ENCODE data around the gene CUX1. TPM values are rescaled to one million over a fixed set of nuclear protein-coding genes. Genes with fewer than 3 reads are reported as not detected.

The CUX1 gene
- polyA plus RNA-seq, 1 experiment, result 29.7 TPM

GRCh38 chr7:102198417-102198956 lies 381.1 kb downstream of the CUX1 start:
- H3K9me3 ChIP-seq (ENCODE audit: control insufficient read depth, insufficient read depth, low read length), result no peaks in the 10 kb centered on the region; the same call in 1 of the 2 replicates
- H3K4me3 ChIP-seq (ENCODE audit: low read depth, low read length), result no peak overlapping the region
- ChIA-PET CTCF (no interaction called here), POLR2A (interaction anchor here (0.6 kb wide), 1 partner anchor 378 kb away, joined by 5 read pairs; no protein-coding TSS in a partner anchor)
- H3K27me3 ChIP-seq (ENCODE audit: control insufficient read depth, insufficient read depth, low read length), result no peaks in the 10 kb centered on the region
- TF ChIP-seq CTCF (IDR thresholded peaks at IDR 0.05; ENCODE audit: low read depth, low read length), result no peak
- H3K27ac ChIP-seq (ENCODE audit: low read depth, low read length), result no peak overlapping the region
- DNase-seq (ENCODE audit: low read depth, low spot score), result no peak

DNA sequence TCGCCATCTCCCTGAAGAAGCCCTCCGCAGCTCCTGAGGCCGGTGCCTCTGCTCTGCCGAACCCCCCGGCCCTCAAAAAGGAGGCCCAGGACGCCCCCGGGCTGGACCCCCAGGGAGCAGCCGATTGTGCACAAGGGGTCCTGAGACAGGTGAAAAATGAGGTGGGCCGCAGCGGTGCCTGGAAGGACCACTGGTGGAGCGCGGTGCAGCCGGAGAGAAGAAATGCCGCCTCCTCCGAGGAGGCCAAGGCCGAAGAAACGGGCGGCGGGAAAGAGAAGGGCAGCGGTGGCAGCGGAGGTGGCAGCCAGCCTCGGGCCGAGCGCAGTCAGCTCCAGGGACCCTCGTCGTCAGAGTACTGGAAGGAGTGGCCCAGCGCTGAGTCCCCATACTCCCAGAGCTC lies 384.1 kb downstream of the CUX1 start:
- Histone ChIP-seq H3K4me3 (ENCODE audit: low read depth, low read length) (no peak overlapping the region), H3K27me3 (ENCODE audit: control insufficient read depth, insufficient read depth, low read length) (no peaks in the 10 kb centered on the region), H3K27ac (ENCODE audit: low read depth, low read length) (no peak overlapping the region), H3K9me3 (ENCODE audit: control insufficient read depth, insufficient read depth, low read length) (no peaks in the 10 kb centered on the region)
- ChIA-PET CTCF (no interaction called here), POLR2A (no interaction called here)
- TF ChIP-seq CTCF (IDR thresholded peaks at IDR 0.05; ENCODE audit: low read depth, low read length), result no peak
- no peak for DNase-seq (ENCODE audit: low read depth, low spot score)

DNA sequence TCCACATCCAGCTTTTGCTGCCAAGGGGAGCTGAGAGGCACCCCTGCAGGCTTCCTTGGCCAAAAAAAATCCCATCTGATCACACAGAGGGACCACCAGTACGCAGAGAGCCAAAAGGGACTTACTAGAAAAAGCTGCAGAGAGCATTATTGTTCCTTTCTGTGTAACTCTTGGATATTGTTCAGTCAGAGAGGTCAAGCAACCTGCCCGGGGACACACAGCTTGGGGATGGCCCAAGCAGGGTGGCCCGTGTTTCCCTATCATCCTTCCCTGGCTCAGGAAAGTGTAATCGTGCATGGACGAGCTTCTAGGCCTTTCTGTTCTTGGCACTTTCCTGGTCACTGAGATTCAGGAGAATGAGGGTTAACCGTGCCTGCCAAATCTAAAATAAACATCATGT lies 385.1 kb downstream of the CUX1 start:
- H3K4me3 ChIP-seq (ENCODE audit: low read depth, low read length), result no peak overlapping the region
- POLR2A ChIA-PET, result no interaction called here
- CTCF ChIA-PET, result interaction anchor here (0.5 kb wide), 1 partner anchor 486 kb away, joined by 3 read pairs; no protein-coding TSS in a partner anchor
- no peaks in the 10 kb centered on the region for H3K27me3 ChIP-seq (ENCODE audit: control insufficient read depth, insufficient read depth, low read length)
- no peak for TF ChIP-seq CTCF (IDR thresholded peaks at IDR 0.05; ENCODE audit: low read depth, low read length)
- DNase-seq (ENCODE audit: low read depth, low spot score), result no peak
- no peak overlapping the region for H3K27ac ChIP-seq (ENCODE audit: low read depth, low read length)
- H3K9me3 ChIP-seq (ENCODE audit: control insufficient read depth, insufficient read depth, low read length), result no peaks in the 10 kb centered on the region

DNA sequence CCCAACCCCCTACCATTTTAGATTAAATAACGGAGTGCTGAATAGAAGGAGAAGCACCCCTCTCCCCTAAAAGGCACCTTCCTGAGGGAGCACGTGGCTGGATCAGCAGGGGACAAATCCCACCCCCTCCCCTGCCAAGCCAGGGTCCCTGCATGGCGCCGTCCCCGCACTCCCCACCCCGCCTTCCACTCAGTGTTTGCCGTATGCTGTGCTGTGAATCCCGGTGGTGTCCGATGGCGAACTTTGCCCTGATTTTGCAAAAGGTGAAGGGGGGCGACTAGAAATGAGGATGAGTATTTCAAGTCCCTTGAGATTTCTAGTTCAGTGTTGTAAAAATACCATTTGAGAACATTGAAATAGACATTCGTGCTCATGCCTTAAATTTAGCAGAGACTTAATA lies 385.8 kb downstream of the CUX1 start:
- H3K9me3 ChIP-seq (ENCODE audit: control insufficient read depth, insufficient read depth, low read length), result no peaks in the 10 kb centered on the region
- CTCF ChIA-PET, result no interaction called here
- no peak for TF ChIP-seq CTCF (IDR thresholded peaks at IDR 0.05; ENCODE audit: low read depth, low read length)
- no peak overlapping the region for H3K27ac ChIP-seq (ENCODE audit: low read depth, low read length)
- H3K4me3 ChIP-seq (ENCODE audit: low read depth, low read length), result no peak overlapping the region
- DNase-seq (ENCODE audit: low read depth, low spot score), result no peak
- POLR2A ChIA-PET, result no interaction called here
- H3K27me3 ChIP-seq (ENCODE audit: control insufficient read depth, insufficient read depth, low read length), result no peaks in the 10 kb centered on the region

DNA sequence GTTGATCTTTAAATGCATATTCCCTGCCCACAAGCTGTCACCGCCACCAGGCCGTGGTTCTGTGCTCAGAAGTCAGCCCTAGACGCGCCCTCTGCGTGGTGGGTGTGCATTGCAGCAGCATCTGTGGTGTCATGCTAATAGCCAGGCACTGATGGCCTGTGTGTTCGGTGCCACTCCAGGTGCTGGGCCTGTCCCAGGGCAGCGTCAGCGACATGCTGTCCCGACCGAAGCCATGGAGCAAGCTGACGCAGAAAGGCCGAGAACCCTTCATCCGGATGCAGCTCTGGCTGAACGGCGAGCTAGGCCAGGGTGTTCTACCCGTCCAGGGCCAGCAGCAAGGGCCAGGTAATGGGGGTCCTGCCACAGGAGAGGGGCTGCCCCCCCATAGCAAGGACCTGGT lies 386.8 kb downstream of the CUX1 start:
- no peak for TF ChIP-seq CTCF (IDR thresholded peaks at IDR 0.05; ENCODE audit: low read depth, low read length)
- no peaks in the 10 kb centered on the region for H3K9me3 ChIP-seq (ENCODE audit: control insufficient read depth, insufficient read depth, low read length)
- no peak for DNase-seq (ENCODE audit: low read depth, low spot score)
- ChIA-PET CTCF (no interaction called here), POLR2A (no interaction called here)
- no peak overlapping the region for H3K4me3 ChIP-seq (ENCODE audit: low read depth, low read length)
- no peaks in the 10 kb centered on the region for H3K27me3 ChIP-seq (ENCODE audit: control insufficient read depth, insufficient read depth, low read length)
- no peak overlapping the region for H3K27ac ChIP-seq (ENCODE audit: low read depth, low read length)

Data from AG04450 (cell line).